GM18499 (cell line): ENCODE measurements around the gene CNIH2.
A peak's percentile ranks its signal among the peaks of the same experiment; 100 is the strongest.
"Not testable (repeated sequence)": the region's sequence is repeated elsewhere in the genome, so short reads cannot be mapped to it uniquely, and the experiment has no call there.

Source experiments
- ATAC-seq: cut with Tn5 transposase; IDR thresholded peaks from one replicate; pipeline ENCODE4 v1.9.1; 2021; ENCODE audit warnings: moderate number of reproducible peaks; ENCODE audit not compliant: insufficient read depth, unreplicated experiment

Gene CNIH2

GRCh38 chr11:66275396-66275795 lies 2.6 kb upstream of the CNIH2 start:
- ATAC-seq: no peak

- ATAC-seq: no peak
Observed at GRCh38 chr11:66275984-66276612, 1.9 kb upstream of the CNIH2 start.

- ATAC-seq: not testable (repeated sequence)
Observed at GRCh38 chr11:66276619-66277018, 1.4 kb upstream of the CNIH2 start.

DNA sequence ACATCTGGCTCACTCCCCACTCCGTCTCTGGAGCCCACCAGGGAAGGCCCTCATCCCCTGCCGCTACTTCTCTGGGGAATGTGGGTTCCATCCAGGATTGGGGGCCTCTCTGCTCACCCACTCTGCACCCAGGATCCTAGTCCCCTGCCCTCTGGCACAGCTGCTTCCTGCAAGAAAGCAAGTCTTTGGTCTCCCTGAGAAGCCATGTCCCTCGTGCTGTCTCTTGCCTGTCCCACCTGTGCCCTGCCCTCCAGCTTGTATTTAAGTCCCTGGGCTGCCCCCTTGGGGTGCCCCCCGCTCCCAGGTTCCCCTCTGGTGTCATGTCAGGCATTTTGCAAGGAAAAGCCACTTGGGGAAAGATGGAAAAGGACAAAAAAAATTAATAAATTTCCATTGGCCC lies 911 bp upstream of the CNIH2 start:
- not testable (repeated sequence) for ATAC-seq

DNA sequence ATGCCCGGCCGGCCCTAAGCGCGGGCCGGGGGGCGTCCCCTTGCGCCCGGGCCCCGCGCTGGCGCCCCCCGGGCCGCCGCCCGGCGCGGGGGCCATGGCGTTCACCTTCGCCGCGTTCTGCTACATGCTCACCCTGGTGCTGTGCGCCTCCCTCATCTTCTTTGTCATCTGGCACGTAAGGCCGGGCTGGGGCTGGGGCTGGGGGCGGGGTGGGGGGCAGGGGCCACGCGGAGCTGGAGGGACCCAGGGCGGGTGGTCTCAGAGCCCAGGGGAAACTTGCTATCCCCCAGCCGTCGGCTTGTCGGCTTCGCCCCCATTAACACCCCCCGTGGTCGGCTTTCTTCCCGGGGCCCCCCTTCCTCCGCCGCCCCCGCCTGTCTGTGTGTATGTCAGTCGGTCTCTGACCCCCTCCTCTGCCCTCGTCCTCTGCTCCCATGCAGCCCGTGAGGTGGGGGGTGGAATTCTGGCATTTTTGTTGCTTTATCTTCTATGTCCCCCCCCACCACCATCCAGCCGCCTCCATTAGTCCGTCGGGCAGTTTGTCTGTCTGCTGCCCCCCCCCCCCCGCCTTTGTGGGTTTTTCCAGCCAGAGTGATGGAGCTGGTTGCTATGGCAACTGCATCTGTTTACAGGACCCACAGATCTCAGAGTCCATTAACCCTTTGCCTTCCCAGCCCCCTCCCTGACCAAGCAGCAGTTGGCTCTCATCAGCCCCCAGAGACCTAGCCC lies 552 bp downstream of the CNIH2 start:
- ATAC-seq: no peak

GRCh38 chr11:66279092-66279734 lies 1.2 kb downstream of the CNIH2 start:
- ATAC-seq: no peak

- no peak for ATAC-seq
Observed at GRCh38 chr11:66280428-66280827, 2.5 kb downstream of the CNIH2 start.

GRCh38 chr11:66281001-66281400 lies 3.0 kb downstream of the CNIH2 start:
- no peak for ATAC-seq

GRCh38 chr11:66281776-66282467 lies 3.9 kb downstream of the CNIH2 start:
- ATAC-seq: no peak

- peak; percentile 53 for ATAC-seq
Observed at GRCh38 chr11:66282468-66283455, 4.8 kb downstream of the CNIH2 start.

DNA sequence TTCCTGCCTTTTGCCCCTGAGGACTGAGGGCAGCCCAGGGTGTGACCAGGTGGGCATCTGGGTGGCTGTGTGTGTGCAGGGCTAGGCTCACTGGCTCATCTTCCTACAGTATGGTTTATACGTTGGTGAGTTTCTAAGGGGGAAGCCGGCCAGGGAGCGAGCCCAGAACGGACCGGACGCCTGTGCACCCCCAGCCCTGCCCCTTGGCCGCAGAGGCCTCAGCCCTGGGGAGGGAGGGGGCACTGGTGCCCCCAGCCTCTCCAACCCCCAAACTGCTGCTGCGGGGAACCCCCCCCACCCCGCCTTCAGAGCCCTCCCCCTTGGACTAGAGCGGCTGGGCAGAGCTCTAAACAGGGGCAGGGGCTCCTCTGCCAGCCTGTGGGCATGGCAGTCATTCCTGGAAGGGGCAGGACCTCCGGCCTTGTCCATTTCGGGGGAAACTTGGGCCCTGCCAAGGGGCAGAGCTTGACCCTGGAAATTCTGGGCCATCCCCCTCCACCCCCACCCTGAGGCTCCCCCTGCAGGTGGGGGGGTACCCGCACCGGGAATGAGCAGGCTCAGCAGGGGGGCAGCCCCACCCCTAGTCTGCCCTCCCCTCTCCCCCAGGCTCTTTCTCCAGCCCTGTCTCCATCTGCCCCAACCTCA lies 5.6 kb downstream of the CNIH2 start:
- ATAC-seq: no peak

DNA sequence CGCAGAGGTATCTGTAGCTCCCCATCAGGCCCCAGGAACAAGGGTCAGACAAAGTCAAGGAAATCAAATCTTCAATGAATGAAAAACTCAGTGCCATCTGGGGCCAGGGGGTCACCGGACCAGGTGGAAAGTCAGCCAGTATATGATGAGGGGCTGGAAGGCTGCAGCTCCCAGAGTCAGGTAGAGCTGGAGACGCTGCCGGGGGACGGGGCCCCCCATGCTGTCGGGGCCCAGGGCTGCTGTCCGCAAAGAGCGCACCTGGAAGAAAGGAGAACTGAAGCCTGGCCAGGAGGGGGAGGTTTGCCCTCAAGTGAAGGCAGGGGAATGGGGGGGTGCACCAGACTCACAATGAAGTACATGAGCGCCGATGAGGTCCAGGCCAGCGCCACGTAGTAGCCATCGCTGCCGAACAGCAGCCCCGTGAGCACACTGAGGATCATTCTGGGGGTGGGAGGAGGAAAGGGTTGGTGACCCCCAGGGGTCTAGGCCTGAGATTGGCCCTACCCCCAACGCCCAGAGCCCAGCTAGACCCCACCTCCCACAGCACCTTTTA lies 6.6 kb downstream of the CNIH2 start:
- ATAC-seq: no peak

DNA sequence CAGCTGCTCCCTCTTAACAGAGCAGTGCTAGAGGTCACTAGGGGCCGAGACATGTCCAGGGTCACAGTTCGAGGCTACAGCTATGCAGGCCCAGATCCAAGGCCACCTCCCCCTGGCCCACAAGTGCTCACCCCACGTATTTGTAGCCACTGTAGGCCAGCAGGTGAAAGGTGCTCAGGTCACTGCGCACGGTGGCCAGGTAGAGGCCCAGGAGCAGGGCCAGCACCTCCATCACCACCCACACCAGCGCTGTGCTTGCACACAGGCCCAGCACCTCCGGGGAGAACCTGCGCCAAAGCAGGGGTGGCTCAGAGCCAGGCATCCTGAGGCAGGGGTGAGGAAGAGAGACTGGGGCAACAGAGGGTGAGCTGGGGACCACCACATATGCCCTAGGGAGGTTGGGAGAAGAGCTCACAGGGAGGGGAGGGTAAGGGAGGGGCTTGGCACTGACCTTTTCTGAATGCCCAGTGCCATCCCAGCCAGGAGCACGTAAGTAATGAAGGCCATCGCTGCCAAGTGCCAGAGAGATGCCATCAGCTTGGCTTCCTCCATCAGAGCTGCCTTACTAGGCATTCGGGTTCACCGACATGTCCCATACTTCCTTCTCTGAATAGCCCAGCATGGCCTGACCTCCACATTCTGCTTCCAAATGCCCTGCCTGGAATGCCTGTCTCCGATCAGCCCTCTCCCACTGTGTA lies 7.4 kb downstream of the CNIH2 start:
- ATAC-seq: no peak

DNA sequence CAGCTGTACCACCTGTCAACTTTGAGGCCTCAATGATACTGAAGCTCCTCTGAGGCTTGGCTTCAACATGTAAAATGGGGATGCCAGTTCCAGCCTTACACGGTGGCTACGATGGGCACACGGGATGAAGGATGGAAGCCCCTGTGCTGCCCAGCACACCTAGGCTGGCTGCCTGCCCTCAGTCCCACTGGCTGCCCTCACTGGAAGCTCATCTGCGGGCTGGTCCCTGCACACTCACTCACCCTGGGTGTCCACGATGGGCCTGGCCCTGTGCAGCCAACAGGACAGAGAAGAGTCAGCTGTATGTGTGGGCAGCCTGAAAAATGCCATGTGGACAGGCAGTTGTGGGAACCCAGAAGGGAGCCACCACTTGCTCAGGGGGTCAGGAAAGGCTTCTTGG lies 8.7 kb downstream of the CNIH2 start:
- no peak for ATAC-seq

DNA sequence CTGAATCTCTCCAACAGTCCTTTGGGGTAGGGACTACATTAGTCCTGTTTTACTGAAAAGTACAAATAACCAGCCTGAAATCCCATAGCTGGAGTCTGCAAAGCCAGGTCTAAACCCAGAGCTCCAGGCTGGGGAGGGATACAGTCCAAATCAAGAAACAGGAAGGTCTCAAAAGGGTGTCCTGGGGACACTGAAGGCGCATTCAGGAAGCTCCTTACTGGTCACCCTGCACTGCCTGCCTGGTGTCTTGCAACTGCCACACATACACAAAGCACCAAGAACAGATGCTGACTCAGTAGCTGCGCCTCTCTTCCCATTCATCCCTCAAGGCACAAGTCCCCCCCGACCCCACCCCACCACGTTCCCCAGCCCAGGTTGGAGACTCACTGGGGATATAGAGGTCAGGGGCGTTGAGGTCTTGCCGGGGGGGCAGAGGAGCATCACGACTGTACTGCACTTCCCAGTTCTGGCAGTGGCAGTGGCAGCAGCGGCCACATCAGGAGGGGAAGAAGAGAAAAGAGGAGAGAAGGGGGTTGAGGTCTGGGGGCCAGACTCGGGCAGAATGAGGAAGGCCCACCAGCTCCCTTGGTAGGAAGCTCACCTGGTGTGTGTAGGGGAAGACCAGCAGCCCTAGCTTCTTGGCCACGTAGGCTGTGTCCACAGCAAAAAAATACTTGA lies 9.4 kb downstream of the CNIH2 start:
- no peak for ATAC-seq

GRCh38 chr11:66287889-66288670 lies 10.1 kb downstream of the CNIH2 start:
- ATAC-seq: no peak
